Colonic mucosa (tissue), 4 donors: Measurements from ENCODE around the gene UNC5A. TPM values are rescaled to one million over a fixed set of nuclear protein-coding genes. Genes with fewer than 3 reads are reported as not detected.

Experiments
- DNase-seq: peaks from one replicate; pipeline ENCODE4 v3.0.0-alpha.2; 2020
- H3K27ac ChIP-seq: fragments of 200-600 bp; one replicate; pipeline ENCODE4 v1.8.0; 2021
- H3K27me3 ChIP-seq: fragments of 200-600 bp; one replicate; pipeline ENCODE4 v1.8.0; 2021
- H3K36me3 ChIP-seq: fragments of 200-600 bp; one replicate; pipeline ENCODE4 v1.8.0; 2021
- H3K4me1 ChIP-seq: fragments of 200-600 bp; one replicate; pipeline ENCODE4 v1.8.0; 2021; ENCODE audit warnings: mild to moderate bottlenecking
- H3K4me3 ChIP-seq: fragments of 200-600 bp; one replicate; pipeline ENCODE4 v1.8.0; 2021
- H3K9ac ChIP-seq, 2 donors: one replicate each; pipeline ENCODE4 v1.7.0; 2013; ENCODE audit warnings: control low read depth in 2 of 2, low read depth in 2 of 2, low read length in 2 of 2
- H3K9me3 ChIP-seq: fragments of 200-600 bp; one replicate; pipeline ENCODE4 v1.8.0; 2021
- CTCF ChIP-seq: fragments of 200-600 bp; IDR thresholded peaks from one replicate; pipeline ENCODE4 v1.8.0; 2022; ENCODE audit warnings: antibody characterized with exemption, mild to moderate bottlenecking
- intact Hi-C: fragments of 100-400 bp; cut with DNase I; formaldehyde crosslinking; loops from one replicate; pipeline ENCODE4 v1.14.1; 2022
- total RNA-seq, 2 donors: library from RNA; stranded (reverse); fragmentation: NEBNext Ultra II Directional in 1 of 2; extraction: Animal tissue kit (Norgen Biotek cat#: 25700) in 1 of 2; gene quantifications; one replicate each; pipeline ENCODE4 v1.2.1, GENCODE V29; 2021
- donor health status: healthy.
- donor health status: DM: no; HTN: no; CAD: no.
- donor health status: DM: no; HTN: no; CAD: no.

UNC5A gene
- total RNA-seq, 2 donors from 2014 or later: not detected

- peaks cover 4% of the 10 kb centered on the region for H3K27me3 ChIP-seq
- no peaks in the 10 kb centered on the region for H3K36me3 ChIP-seq
- no peaks in the 10 kb centered on the region for H3K9me3 ChIP-seq
- H3K4me1 ChIP-seq: no peaks in the 10 kb centered on the region
- H3K4me3 ChIP-seq: no peak overlapping the region
- H3K27ac ChIP-seq: no peak overlapping the region
- TF ChIP-seq CTCF: no peak
- DNase-seq: no peak
- H3K9ac ChIP-seq: no peak overlapping the region
- intact Hi-C loops: no loop called here
These were observed 71.6 kb downstream of the UNC5A start for GRCh38 chr5:176881816-176882566.

- no peaks in the 10 kb centered on the region for H3K9me3 ChIP-seq
- no peak for DNase-seq
- no peaks in the 10 kb centered on the region for H3K36me3 ChIP-seq
- intact Hi-C loops: no loop called here
- no peak overlapping the region for H3K9ac ChIP-seq
- H3K4me1 ChIP-seq: no peaks in the 10 kb centered on the region
- TF ChIP-seq CTCF: no peak
- no peak overlapping the region for H3K4me3 ChIP-seq
- no peak overlapping the region for H3K27ac ChIP-seq
- H3K27me3 ChIP-seq: no peaks in the 10 kb centered on the region
These were observed 72.2 kb downstream of the UNC5A start for GRCh38 chr5:176882567-176882903.

GRCh38 chr5:176883700-176884570 lies 73.6 kb downstream of the UNC5A start:
- Histone ChIP-seq H3K36me3 (no peaks in the 10 kb centered on the region), H3K9ac (no peak overlapping the region), H3K27me3 (no peaks in the 10 kb centered on the region), H3K27ac (no peak overlapping the region), H3K4me1 (no peaks in the 10 kb centered on the region), H3K4me3 (no peak overlapping the region), H3K9me3 (no peaks in the 10 kb centered on the region)
- intact Hi-C loops: no loop called here
- no peak for TF ChIP-seq CTCF
- no peak for DNase-seq

- no peak for DNase-seq
- no peaks in the 10 kb centered on the region for H3K4me1 ChIP-seq
- H3K9me3 ChIP-seq: no peaks in the 10 kb centered on the region
- no peak overlapping the region for H3K4me3 ChIP-seq
- intact Hi-C loops: no loop called here
- H3K27ac ChIP-seq: no peak overlapping the region
- no peak for TF ChIP-seq CTCF
- no peak overlapping the region for H3K9ac ChIP-seq
- H3K27me3 ChIP-seq: no peaks in the 10 kb centered on the region
- H3K36me3 ChIP-seq: no peaks in the 10 kb centered on the region
These were observed 74.2 kb downstream of the UNC5A start for GRCh38 chr5:176884571-176884890.

GRCh38 chr5:176886336-176887251 lies 76.2 kb downstream of the UNC5A start:
- TF ChIP-seq CTCF: no peak

More at GRCh38 chr5:176886336-176887251, 76.2 kb downstream of the UNC5A start:
- H3K4me1 ChIP-seq: no peaks in the 10 kb centered on the region
- H3K27ac ChIP-seq: no peak overlapping the region
- no peak overlapping the region for H3K4me3 ChIP-seq
- intact Hi-C loops: no loop called here
- DNase-seq: no peak
- H3K36me3 ChIP-seq: no peaks in the 10 kb centered on the region
- H3K9me3 ChIP-seq: no peaks in the 10 kb centered on the region
- H3K9ac ChIP-seq: no peak overlapping the region
- H3K27me3 ChIP-seq: no peaks in the 10 kb centered on the region
